GM12878 (cell line): ENCODE measurements around the gene MAPK8IP3. TPM values are rescaled to one million over a fixed set of nuclear protein-coding genes. Genes with fewer than 3 reads are reported as not detected.

ENCODE experiments used
- ATF2 ChIP-seq: IDR thresholded peaks from 2 replicates; pipeline ENCODE4 v1.6.1; 2012; ENCODE audit warnings: low read length, inconsistent platforms
- CBX5 ChIP-seq: sonication (generic); IDR thresholded peaks from 2 replicates; pipeline ENCODE4 v1.6.1; 2016; ENCODE audit warnings: low read depth, moderate library complexity, mild to moderate bottlenecking, inconsistent platforms
- CEBPZ ChIP-seq: fragments of 150-350 bp; IDR thresholded peaks from 2 replicates; pipeline ENCODE4 v1.6.1; 2016; ENCODE audit warnings: low read depth, low read length
- EED ChIP-seq: sonication (generic); IDR thresholded peaks from 2 replicates; pipeline ENCODE4 v1.6.1; 2016; ENCODE audit warnings: antibody characterized with exemption, low read depth
- EP300 ChIP-seq, 2 experiments: fragments of 150-350 bp in 1 of 2; IDR thresholded peaks; 2 replicates each; pipeline ENCODE4 v1.6.1; 2011 to 2012; ENCODE audit warnings: low read depth in 2 of 2, low read length in 2 of 2, borderline replicate concordance in 1 of 2, improper control_type of control experiment in 1 of 2, inconsistent platforms in 1 of 2; ENCODE audit not compliant: control insufficient read depth in 1 of 2
- KDM1A ChIP-seq: fragments of 200-600 bp; sonication (generic); IDR thresholded peaks from 2 replicates; pipeline ENCODE4 v1.6.1; 2016; ENCODE audit warnings: borderline replicate concordance
- NRF1 ChIP-seq: conservative IDR thresholded peaks from 2 replicates; pipeline ENCODE4 v1.6.1; 2011; ENCODE audit warnings: mild to moderate bottlenecking, low read depth, low read length, improper control_type of control experiment
- POLR2AphosphoS2 ChIP-seq: IDR thresholded peaks from 2 replicates; pipeline ENCODE4 v1.6.1; 2011; ENCODE audit warnings: low read depth, mild to moderate bottlenecking, low read length, improper control_type of control experiment, moderate library complexity
- POLR2AphosphoS5 ChIP-seq: IDR thresholded peaks from 2 replicates; pipeline ENCODE4 v1.6.1; 2011; ENCODE audit warnings: mild to moderate bottlenecking, low read length, inconsistent platforms
- RB1 ChIP-seq: fragments of 450-650 bp; formaldehyde crosslinking; IDR thresholded peaks from 2 replicates; pipeline ENCODE4 v1.6.1; 2017; ENCODE audit warnings: mild to moderate bottlenecking, borderline replicate concordance
- RELB ChIP-seq: fragments of 450-650 bp; IDR thresholded peaks from 2 replicates; pipeline ENCODE4 v1.6.1; 2017; ENCODE audit warnings: low read depth, mild to moderate bottlenecking, moderate library complexity
- SIX5 ChIP-seq: IDR thresholded peaks from 2 replicates; pipeline ENCODE4 v1.6.1; 2011; ENCODE audit warnings: mild to moderate bottlenecking, low read depth, low read length, moderate library complexity; ENCODE audit not compliant: severe bottlenecking
- SMC3 ChIP-seq: IDR thresholded peaks from 2 replicates; pipeline ENCODE4 v1.6.1; 2011; ENCODE audit warnings: low read length, improper control_type of control experiment, borderline replicate concordance
- YY1 ChIP-seq: IDR thresholded peaks from 2 replicates; pipeline ENCODE4 v1.6.1; 2011; ENCODE audit warnings: low read depth, mild to moderate bottlenecking, low read length
- ZNF24 ChIP-seq: fragments of 450-650 bp; IDR thresholded peaks from 2 replicates; pipeline ENCODE4 v1.6.1; 2017; ENCODE audit warnings: antibody characterized with exemption, mild to moderate bottlenecking
- ZNF622 ChIP-seq: fragments of 450-650 bp; IDR thresholded peaks from 2 replicates; pipeline ENCODE4 v1.6.1; 2017; ENCODE audit warnings: mild to moderate bottlenecking, inconsistent platforms
- ZSCAN29 ChIP-seq: fragments of 450-650 bp; IDR thresholded peaks from 2 replicates; pipeline ENCODE4 v1.6.1; 2017; ENCODE audit warnings: mild to moderate bottlenecking, moderate library complexity
- polyA plus RNA-seq, 11 experiments: library from polyadenylated mRNA; depleted of rRNA in 4 of 11; unstranded in 6 of 11; stranded (reverse) in 5 of 11; fragments of >200 nt; fragmentation: Nextera tagmentation in 4 of 11; fragmentation: Illumina TruSeq in 1 of 11; extraction: Ambion mirVana in 4 of 11; extraction: Trizol in 1 of 11; gene quantifications; 1 replicate in 1 of 11; 2 replicates in 10 of 11; pipeline versions ENCODE4 v1.2.1 to v1.2.3, GENCODE V29; 2011 to 2016; ENCODE audit warnings: inconsistent platforms in 2 of 11, missing spikeins in 2 of 11, low read depth in 1 of 11
- total RNA-seq, 4 experiments: library from RNA; depleted of rRNA in 3 of 4; stranded (reverse); fragments of >200 nt in 3 of 4; fragmentation: Illumina TruSeq in 1 of 4; extraction: Trizol in 1 of 4; gene quantifications; 2 replicates each; pipeline versions ENCODE4 v1.2.1 to v1.2.3, GENCODE V29; 2013 to 2021
- TF ChIP-seq, protein P1 (sequence below): fragments of 450-650 bp; IDR thresholded peaks from 2 replicates; pipeline ENCODE4 v1.6.1; 2016; ENCODE audit warnings: mild to moderate bottlenecking, moderate library complexity, borderline replicate concordance

MAPK8IP3 gene
- total and polyA plus RNA-seq, 10 of the 15 experiments (the other 5 are each of a cell fraction or from before 2014, with no cell fraction given) = 0.06 to 67.9 (median 18.2) TPM

DNA sequence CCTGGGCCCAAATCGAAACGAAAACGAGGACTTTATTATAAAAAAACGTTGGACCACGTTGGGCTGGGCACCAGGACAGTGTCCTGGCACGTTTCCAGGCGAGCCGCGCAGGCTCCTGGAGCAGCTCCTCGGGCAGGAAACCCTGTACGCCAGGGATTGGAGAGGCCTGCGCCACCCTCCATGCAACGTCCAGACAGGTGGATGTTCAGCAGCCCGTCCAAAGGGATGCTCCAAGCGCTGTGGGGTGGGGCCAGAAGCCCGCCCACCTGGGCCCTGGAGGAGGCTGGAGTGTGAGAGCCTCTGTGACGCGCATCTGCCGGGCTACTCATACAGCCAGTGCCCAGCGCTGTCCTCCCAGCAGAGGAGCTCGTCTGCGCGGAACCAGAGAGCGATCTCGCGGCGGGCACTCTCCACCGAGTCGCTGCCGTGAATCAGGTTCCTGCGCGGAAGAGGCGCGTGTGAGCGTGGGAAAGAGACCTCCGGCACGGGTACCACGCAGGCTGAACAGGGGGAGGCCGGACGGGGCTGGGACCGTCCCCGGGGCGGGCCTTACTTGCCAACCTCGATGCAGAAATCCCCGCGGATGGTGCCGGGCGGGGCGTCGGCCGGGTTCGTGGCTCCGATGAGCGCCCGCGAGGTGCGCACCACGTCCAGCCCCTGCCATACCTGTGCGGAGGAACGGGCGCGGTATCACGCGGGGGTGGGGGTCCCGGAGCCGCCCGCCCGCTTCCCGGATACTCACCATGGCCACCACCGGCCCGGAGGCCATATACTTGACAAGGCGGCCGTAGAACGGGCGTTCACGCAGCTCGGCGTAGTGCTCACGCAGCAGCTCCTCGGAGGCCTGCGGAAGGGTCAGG, 64.6 kb downstream of the MAPK8IP3 start (continued):
- TF ChIP-seq RELB (no peak), YY1 (no peak), EED (no peak), ZSCAN29 (no peak), SIX5 (no peak), POLR2AphosphoS5 (peak; percentile 66), POLR2AphosphoS2 (peak; percentile 72), EP300 (IDR thresholded peaks at IDR 0.05; ENCODE audit: borderline replicate concordance in 1 of 2, control insufficient read depth in 1 of 2, low read depth in 2 of 2, low read length in 2 of 2) (no peak), RB1 (peak; percentile 15; the same call in 1 of the 2 replicates), ATF2 (no peak), CEBPZ (no peak), KDM1A (no peak), CBX5 (no peak), NRF1 (no peak), SMC3 (no peak), ZNF24 (no peak), ZNF622 (no peak)
- TF ChIP-seq, protein P1, sequence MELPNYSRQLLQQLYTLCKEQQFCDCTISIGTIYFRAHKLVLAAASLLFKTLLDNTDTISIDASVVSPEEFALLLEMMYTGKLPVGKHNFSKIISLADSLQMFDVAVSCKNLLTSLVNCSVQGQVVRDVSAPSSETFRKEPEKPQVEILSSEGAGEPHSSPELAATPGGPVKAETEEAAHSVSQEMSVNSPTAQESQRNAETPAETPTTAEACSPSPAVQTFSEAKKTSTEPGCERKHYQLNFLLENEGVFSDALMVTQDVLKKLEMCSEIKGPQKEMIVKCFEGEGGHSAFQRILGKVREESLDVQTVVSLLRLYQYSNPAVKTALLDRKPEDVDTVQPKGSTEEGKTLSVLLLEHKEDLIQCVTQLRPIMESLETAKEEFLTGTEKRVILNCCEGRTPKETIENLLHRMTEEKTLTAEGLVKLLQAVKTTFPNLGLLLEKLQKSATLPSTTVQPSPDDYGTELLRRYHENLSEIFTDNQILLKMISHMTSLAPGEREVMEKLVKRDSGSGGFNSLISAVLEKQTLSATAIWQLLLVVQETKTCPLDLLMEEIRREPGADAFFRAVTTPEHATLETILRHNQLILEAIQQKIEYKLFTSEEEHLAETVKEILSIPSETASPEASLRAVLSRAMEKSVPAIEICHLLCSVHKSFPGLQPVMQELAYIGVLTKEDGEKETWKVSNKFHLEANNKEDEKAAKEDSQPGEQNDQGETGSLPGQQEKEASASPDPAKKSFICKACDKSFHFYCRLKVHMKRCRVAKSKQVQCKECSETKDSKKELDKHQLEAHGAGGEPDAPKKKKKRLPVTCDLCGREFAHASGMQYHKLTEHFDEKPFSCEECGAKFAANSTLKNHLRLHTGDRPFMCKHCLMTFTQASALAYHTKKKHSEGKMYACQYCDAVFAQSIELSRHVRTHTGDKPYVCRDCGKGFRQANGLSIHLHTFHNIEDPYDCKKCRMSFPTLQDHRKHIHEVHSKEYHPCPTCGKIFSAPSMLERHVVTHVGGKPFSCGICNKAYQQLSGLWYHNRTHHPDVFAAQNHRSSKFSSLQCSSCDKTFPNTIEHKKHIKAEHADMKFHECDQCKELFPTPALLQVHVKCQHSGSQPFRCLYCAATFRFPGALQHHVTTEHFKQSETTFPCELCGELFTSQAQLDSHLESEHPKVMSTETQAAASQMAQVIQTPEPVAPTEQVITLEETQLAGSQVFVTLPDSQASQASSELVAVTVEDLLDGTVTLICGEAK = no peak
